GM12878 (cell line): Measurements from ENCODE around the gene FIGNL2. TPM values are rescaled to one million over a fixed set of nuclear protein-coding genes. Genes with fewer than 3 reads are reported as not detected.

ENCODE experiments used
- ATAC-seq: fragments of 200-7000 bp; cut with Tn5 transposase; 3 replicates; pipeline ENCODE4 v1.9.1; 2020; ENCODE audit warnings: mild to moderate bottlenecking, moderate library complexity
- BruUV-seq: library from RNA; stranded (reverse); fragments of 400-500 nt; replicated peaks from 2 replicates; lab custom pipeline; 2021; lab: Mats Ljungman, UMichigan
- CTCF ChIA-PET: fragments of 300-600 bp; sonication (Branson Sonifier 250); formaldehyde crosslinking; extraction: SDS; loops from one replicate; lab custom pipeline; 2021; ENCODE audit warnings: inconsistent platforms; lab: Yijun Ruan, JAX
- POLR2A ChIA-PET: fragments of 350-600 bp; formaldehyde crosslinking; extraction: SDS; loops from one replicate; lab custom pipeline; 2021; ENCODE audit warnings: inconsistent platforms; lab: Charles Lee
- RAD21 ChIA-PET: fragments of 300-600 bp; sonication (Branson Sonifier 250); formaldehyde crosslinking; loops from one replicate; lab custom pipeline; 2023; ENCODE audit warnings: antibody characterized with exemption; ENCODE audit not compliant: unreplicated experiment; lab: Charles Lee
- SMC1A ChIA-PET: fragments of 300-600 bp; sonication (Branson Sonifier 250); formaldehyde crosslinking; loops from one replicate; lab custom pipeline; 2023; ENCODE audit not compliant: unreplicated experiment, uncharacterized antibody; lab: Charles Lee
- DNase-seq: peaks from one replicate; pipeline ENCODE4 v3.0.0-alpha.2; 2011; ENCODE audit warnings: low read depth, low spot score
- FAIRE-seq: peaks from 3 replicates; lab custom pipeline; 2011; peaks lifted over from hg19 to GRCh38; lab: Jason Lieb, UNC
- H2AFZ ChIP-seq: 2 replicates; pipeline ENCODE4 v1.6.0; 2011; ENCODE audit warnings: low read depth, low read length, control low read depth; ENCODE audit not compliant: control insufficient read depth
- H3K27ac ChIP-seq: 2 replicates; pipeline ENCODE4 v1.5.1; 2011; ENCODE audit warnings: control low read depth; ENCODE audit not compliant: control insufficient read depth, insufficient read depth
- H3K27me3 ChIP-seq, 2 experiments: replicated peaks in 1 of 2; 2 replicates each; pipeline versions ENCODE4 v1.6.0 to v1.6.1; 2011; ENCODE audit warnings: low read length in 1 of 2; ENCODE audit not compliant: control insufficient read depth in 2 of 2, insufficient read depth in 2 of 2
- H3K36me3 ChIP-seq, 2 experiments: 2 replicates each; pipeline ENCODE4 v1.5.1; 2011; ENCODE audit warnings: low read length in 1 of 2; ENCODE audit not compliant: control insufficient read depth in 2 of 2, insufficient read depth in 2 of 2
- H3K4me1 ChIP-seq: 2 replicates; pipeline ENCODE4 v1.6.1; 2011; ENCODE audit warnings: mild to moderate bottlenecking, low read length, moderate library complexity, mixed read lengths; ENCODE audit not compliant: control insufficient read depth, insufficient read depth
- H3K4me2 ChIP-seq: 2 replicates; pipeline ENCODE4 v1.6.0; 2011; ENCODE audit warnings: control low read depth; ENCODE audit not compliant: control insufficient read depth, insufficient read depth
- H3K4me3 ChIP-seq: fragments of 200-600 bp; sonication (generic); 2 replicates; pipeline ENCODE4 v1.5.1; 2016
- H3K79me2 ChIP-seq: 2 replicates; pipeline ENCODE4 v1.6.0; 2011; ENCODE audit warnings: low read length; ENCODE audit not compliant: control insufficient read depth, insufficient read depth
- H3K9ac ChIP-seq: 2 replicates; pipeline ENCODE4 v1.8.0; 2011; ENCODE audit warnings: low read length, control low read depth, mixed read lengths; ENCODE audit not compliant: control insufficient read depth, insufficient read depth
- H3K9me3 ChIP-seq: replicated peaks from 3 replicates; pipeline ENCODE4 v1.5.1; 2011; ENCODE audit warnings: mild to moderate bottlenecking, low read length; ENCODE audit not compliant: control insufficient read depth, insufficient read depth
- H4K20me1 ChIP-seq: 2 replicates; pipeline ENCODE4 v1.6.0; 2011; ENCODE audit not compliant: control insufficient read depth, insufficient read depth
- ATF3 ChIP-seq: IDR thresholded peaks from 2 replicates; pipeline ENCODE4 v1.6.1; 2011; ENCODE audit warnings: low read depth, mild to moderate bottlenecking, low read length, moderate library complexity, borderline replicate concordance; ENCODE audit errors: extremely low read depth
- CEBPZ ChIP-seq: fragments of 150-350 bp; IDR thresholded peaks from 2 replicates; pipeline ENCODE4 v1.6.1; 2016; ENCODE audit warnings: low read depth, low read length
- MLLT1 ChIP-seq: fragments of 450-650 bp; IDR thresholded peaks from 2 replicates; pipeline ENCODE4 v1.6.1; 2016; ENCODE audit warnings: mild to moderate bottlenecking
- RCOR1 ChIP-seq: conservative IDR thresholded peaks from 2 replicates; pipeline ENCODE4 v1.6.1; 2012; ENCODE audit warnings: low read depth, low read length, improper control_type of control experiment
- RFX5 ChIP-seq: IDR thresholded peaks from 2 replicates; pipeline ENCODE4 v1.6.1; 2011; ENCODE audit warnings: low read depth, low read length, improper control_type of control experiment
- SMC3 ChIP-seq: IDR thresholded peaks from 2 replicates; pipeline ENCODE4 v1.6.1; 2011; ENCODE audit warnings: low read length, improper control_type of control experiment, borderline replicate concordance
- SUPT20H ChIP-seq: IDR thresholded peaks from 2 replicates; pipeline ENCODE4 v1.6.1; 2011; ENCODE audit warnings: low read depth, mild to moderate bottlenecking, low read length, moderate library complexity, borderline replicate concordance; ENCODE audit not compliant: control insufficient read depth
- WGBS: methylation state at CpG from one replicate; pipeline ENCODE4 v1.1.6; 2016; ENCODE audit warnings: low lambda C conversion rate; ENCODE audit not compliant: insufficient replicate concordance, insufficient coverage; ENCODE audit errors: missing lambda C conversion rate; 5-methylcytosine and 5-hydroxymethylcytosine counted together
- in situ Hi-C: fragments of 300-500 bp; cut with MboI; formaldehyde crosslinking; loops from 9 replicates; pipeline ENCODE4 v1.14.3; 2018; ENCODE audit warnings: mixed read lengths
- intact Hi-C: fragments of 100-400 bp; cut with micrococcal nuclease; formaldehyde crosslinking; loops from one replicate; pipeline ENCODE4 v1.14.2; 2022; ENCODE audit not compliant: unreplicated experiment
- polyA plus RNA-seq, 11 experiments: library from polyadenylated mRNA; depleted of rRNA in 4 of 11; unstranded in 6 of 11; stranded (reverse) in 5 of 11; fragments of >200 nt; fragmentation: Nextera tagmentation in 4 of 11; fragmentation: Illumina TruSeq in 1 of 11; extraction: Ambion mirVana in 4 of 11; extraction: Trizol in 1 of 11; gene quantifications; 1 replicate in 1 of 11; 2 replicates in 10 of 11; pipeline versions ENCODE4 v1.2.1 to v1.2.3, GENCODE V29; 2011 to 2016; ENCODE audit warnings: inconsistent platforms in 2 of 11, missing spikeins in 2 of 11, low read depth in 1 of 11
- total RNA-seq, 4 experiments: library from RNA; depleted of rRNA in 3 of 4; stranded (reverse); fragments of >200 nt in 3 of 4; fragmentation: Illumina TruSeq in 1 of 4; extraction: Trizol in 1 of 4; gene quantifications; 2 replicates each; pipeline versions ENCODE4 v1.2.1 to v1.2.3, GENCODE V29; 2013 to 2021
- TF ChIP-seq, protein P1 (sequence below): IDR thresholded peaks from 2 replicates; pipeline ENCODE4 v1.6.1; 2012; ENCODE audit warnings: low read depth, low read length, improper control_type of control experiment
- TF ChIP-seq, protein P2 (sequence below): IDR thresholded peaks from 2 replicates; pipeline ENCODE4 v1.6.1; 2011; ENCODE audit warnings: mild to moderate bottlenecking, low read depth, low read length, moderate library complexity; ENCODE audit not compliant: insufficient replicate concordance

The FIGNL2 gene
- total and polyA plus RNA-seq, 10 of the 15 experiments (the other 5 are each of a cell fraction or from before 2014, with no cell fraction given), result not detected

GRCh38 chr12:51826881-51827280, 21.6 kb downstream of the FIGNL2 start:
- H3K27me3 ChIP-seq, result peaks cover 7 to 8% of the 10 kb centered on the region in 2 experiments
- intact Hi-C loops, result no loop called here
- BruUV-seq, result no TSS peak
- in situ Hi-C loops, result no loop called here
- FAIRE-seq (no peak), DNase-seq (no peak), ATAC-seq (no peak)
- no peak overlapping the region for H3K9ac ChIP-seq
- H3K79me2 ChIP-seq, result no peaks in the 10 kb centered on the region
- H4K20me1 ChIP-seq, result no peaks in the 10 kb centered on the region; the same call in 1 of the 2 replicates
- H3K4me2 ChIP-seq, result no peak overlapping the region
- H3K27ac ChIP-seq, result no peak overlapping the region
- no peak overlapping the region for H2AFZ ChIP-seq
- SMC1A ChIA-PET, result no interaction called here
- CTCF ChIA-PET, result interaction anchor here (0.6 kb wide), 1 partner anchor 128 kb away, joined by 4 read pairs; no protein-coding TSS in a partner anchor
- RAD21 ChIA-PET, result no interaction called here
- H3K9me3 ChIP-seq, result no peaks in the 10 kb centered on the region
- TF ChIP-seq SMC3 (no peak), SUPT20H (no peak), MLLT1 (no peak), RCOR1 (no peak), CEBPZ (no peak), RFX5 (no peak), ATF3 (no peak)
- TF ChIP-seq, protein P1, sequence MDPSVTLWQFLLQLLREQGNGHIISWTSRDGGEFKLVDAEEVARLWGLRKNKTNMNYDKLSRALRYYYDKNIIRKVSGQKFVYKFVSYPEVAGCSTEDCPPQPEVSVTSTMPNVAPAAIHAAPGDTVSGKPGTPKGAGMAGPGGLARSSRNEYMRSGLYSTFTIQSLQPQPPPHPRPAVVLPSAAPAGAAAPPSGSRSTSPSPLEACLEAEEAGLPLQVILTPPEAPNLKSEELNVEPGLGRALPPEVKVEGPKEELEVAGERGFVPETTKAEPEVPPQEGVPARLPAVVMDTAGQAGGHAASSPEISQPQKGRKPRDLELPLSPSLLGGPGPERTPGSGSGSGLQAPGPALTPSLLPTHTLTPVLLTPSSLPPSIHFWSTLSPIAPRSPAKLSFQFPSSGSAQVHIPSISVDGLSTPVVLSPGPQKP, result no peak
- TF ChIP-seq, protein P2, sequence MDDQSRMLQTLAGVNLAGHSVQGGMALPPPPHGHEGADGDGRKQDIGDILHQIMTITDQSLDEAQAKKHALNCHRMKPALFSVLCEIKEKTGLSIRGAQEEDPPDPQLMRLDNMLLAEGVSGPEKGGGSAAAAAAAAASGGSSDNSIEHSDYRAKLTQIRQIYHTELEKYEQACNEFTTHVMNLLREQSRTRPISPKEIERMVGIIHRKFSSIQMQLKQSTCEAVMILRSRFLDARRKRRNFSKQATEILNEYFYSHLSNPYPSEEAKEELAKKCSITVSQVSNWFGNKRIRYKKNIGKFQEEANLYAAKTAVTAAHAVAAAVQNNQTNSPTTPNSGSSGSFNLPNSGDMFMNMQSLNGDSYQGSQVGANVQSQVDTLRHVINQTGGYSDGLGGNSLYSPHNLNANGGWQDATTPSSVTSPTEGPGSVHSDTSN, result no peak
- 43% methylated on average over 4 of the region's 4 CpGs for WGBS
- POLR2A ChIA-PET, result no interaction called here
- no peaks in the 10 kb centered on the region for H3K4me1 ChIP-seq
- H3K4me3 ChIP-seq, result no peak overlapping the region
- no peaks in the 10 kb centered on the region for H3K36me3 ChIP-seq
